ENCODE measurements around the gene RCAN3.
A peak's percentile ranks its signal among the peaks of the same experiment; 100 is the strongest.

Gene RCAN3

DNA sequence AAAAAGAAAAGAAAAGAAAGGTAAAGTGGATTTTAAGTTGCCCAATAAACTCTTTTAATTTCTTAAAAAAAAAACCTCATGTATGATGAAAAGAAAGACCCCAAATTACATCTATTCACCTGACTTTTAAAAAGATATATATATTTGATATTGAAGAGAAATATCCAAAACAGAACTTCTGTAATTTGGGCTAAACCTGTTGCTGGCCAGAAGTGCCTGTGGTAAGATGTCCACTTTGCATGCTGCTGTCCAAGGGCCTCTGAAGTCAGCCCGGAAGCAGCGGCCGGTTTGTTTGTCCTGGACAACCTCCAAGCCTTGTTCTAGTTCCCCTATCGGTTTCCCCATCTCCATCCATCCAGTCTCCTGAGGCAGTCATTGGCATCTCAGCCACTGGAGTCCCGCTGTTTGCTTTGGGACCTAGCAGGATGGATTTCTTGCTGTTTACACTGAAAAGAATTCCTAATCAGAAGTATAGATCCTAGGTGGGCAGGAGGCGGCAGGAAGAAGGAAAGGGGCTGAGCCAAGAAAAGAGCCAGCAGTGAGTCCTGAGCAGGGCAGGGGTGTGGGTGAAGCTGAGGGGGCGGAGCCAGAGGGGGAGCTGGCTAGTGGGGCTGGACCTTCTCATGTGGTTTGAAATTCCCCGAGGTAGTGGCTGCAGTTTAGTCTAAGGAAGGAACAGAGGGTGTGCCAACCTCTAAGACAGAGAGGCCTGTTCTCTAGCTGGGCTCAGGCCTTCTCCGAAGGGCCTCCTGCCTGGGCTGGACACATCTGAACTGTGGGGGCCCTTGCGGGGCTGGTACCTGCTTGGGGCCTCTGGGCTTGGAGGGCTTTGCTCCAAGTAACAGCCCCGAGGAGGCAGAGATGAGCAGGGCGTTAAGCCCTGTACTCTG, 56.5 kb downstream of the RCAN3 start:
- Mint-ChIP-seq H3K27ac (peak overlapping the region in 1 of 3 experiments; percentile 32), H3K9me3 (no peaks in the 10 kb centered on the region), H3K4me3 (peak overlapping the region in 1 of 3 experiments; percentile 32), H3K36me3 (ENCODE audit: low read depth) (no peaks in the 10 kb centered on the region), H3K27me3 (ENCODE audit: low read depth) (peaks cover 61% of the 10 kb centered on the region), H3K4me1 (peaks cover 18% of the 10 kb centered on the region)
- TF ChIP-seq, protein P1, sequence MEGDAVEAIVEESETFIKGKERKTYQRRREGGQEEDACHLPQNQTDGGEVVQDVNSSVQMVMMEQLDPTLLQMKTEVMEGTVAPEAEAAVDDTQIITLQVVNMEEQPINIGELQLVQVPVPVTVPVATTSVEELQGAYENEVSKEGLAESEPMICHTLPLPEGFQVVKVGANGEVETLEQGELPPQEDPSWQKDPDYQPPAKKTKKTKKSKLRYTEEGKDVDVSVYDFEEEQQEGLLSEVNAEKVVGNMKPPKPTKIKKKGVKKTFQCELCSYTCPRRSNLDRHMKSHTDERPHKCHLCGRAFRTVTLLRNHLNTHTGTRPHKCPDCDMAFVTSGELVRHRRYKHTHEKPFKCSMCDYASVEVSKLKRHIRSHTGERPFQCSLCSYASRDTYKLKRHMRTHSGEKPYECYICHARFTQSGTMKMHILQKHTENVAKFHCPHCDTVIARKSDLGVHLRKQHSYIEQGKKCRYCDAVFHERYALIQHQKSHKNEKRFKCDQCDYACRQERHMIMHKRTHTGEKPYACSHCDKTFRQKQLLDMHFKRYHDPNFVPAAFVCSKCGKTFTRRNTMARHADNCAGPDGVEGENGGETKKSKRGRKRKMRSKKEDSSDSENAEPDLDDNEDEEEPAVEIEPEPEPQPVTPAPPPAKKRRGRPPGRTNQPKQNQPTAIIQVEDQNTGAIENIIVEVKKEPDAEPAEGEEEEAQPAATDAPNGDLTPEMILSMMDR (IDR thresholded peaks at IDR 0.05; ENCODE audit: unreplicated experiment in 3 of 3) = no peak

DNA sequence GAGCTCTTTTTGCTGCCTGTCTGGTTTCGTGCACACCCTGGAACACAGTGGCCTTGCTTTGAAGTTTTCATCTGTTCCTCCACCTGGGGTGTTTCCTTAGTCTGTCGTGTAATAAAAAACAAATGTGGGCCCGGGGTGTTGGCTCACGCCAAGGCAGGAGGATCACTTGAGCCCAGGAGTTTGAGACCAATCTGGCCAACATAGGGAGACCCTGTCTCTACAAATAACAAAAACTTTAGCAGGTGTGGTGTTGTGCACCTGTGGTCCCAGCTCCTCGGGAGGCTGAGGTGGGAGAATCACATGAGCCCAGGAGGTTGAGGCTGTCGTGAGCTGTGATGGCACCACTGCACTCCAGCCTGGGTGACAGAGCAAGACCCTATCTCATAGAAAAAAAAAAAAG, 57.7 kb downstream of the RCAN3 start:
- Mint-ChIP-seq H3K27ac (no peak overlapping the region), H3K4me3 (no peak overlapping the region), H3K4me1 (peaks cover 15% of the 10 kb centered on the region), H3K36me3 (ENCODE audit: low read depth) (no peaks in the 10 kb centered on the region), H3K9me3 (no peaks in the 10 kb centered on the region), H3K27me3 (ENCODE audit: low read depth) (peaks cover 51% of the 10 kb centered on the region)
- TF ChIP-seq, protein P1 (IDR thresholded peaks at IDR 0.05; ENCODE audit: unreplicated experiment in 3 of 3) = no peak

DNA sequence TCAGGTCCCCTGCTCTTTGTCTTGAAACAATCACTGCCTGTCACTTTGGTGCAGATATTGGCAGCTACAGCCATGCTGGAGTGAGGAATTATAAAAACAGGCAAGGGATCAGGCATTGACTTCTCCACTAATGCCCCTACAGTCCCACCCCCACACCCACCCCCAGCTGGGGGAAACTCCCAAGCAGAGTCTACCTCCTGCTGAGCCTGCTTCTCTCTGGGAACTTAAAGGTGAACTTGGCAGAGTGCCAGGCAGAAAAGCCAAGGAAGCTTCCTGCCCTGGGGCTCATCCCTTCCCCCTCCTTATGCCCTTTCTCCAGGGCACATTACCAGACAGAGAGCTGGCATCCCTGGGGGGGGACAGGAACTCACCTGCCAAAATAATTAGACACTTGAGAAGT, 60.0 kb downstream of the RCAN3 start:
- H3K27me3 Mint-ChIP-seq (ENCODE audit: low read depth) = peaks cover 38% of the 10 kb centered on the region
- TF ChIP-seq, protein P1 (IDR thresholded peaks at IDR 0.05; ENCODE audit: unreplicated experiment in 3 of 3) = no peak
- H3K27ac Mint-ChIP-seq = no peak overlapping the region
- H3K36me3 Mint-ChIP-seq (ENCODE audit: low read depth) = no peaks in the 10 kb centered on the region
- peaks cover 5% of the 10 kb centered on the region for H3K4me1 Mint-ChIP-seq
- no peak overlapping the region for H3K4me3 Mint-ChIP-seq
- no peaks in the 10 kb centered on the region for H3K9me3 Mint-ChIP-seq

DNA sequence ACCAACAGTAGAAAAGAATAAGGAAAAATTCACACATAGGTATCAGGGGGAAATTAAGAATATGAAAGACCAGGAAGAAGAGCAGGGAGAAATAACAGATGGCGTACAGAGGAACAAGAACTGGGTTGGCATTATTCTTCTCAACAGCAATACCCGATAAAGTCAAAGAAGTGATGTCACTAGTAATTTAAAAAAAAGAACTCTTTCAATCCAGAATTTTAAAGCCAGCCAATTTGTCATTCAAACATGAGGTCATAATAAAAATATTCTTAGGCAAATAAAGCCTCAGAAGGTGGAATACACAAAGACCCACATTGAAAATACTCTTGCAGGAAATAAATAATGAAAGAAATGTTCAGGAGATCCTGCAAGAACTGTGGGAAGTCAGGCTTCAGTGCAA, 62.1 kb downstream of the RCAN3 start:
- peaks cover 27% of the 10 kb centered on the region for H3K27me3 Mint-ChIP-seq (ENCODE audit: low read depth)
- no peak overlapping the region for H3K27ac Mint-ChIP-seq
- TF ChIP-seq, protein P1 (IDR thresholded peaks at IDR 0.05; ENCODE audit: unreplicated experiment in 3 of 3) = no peak

DNA sequence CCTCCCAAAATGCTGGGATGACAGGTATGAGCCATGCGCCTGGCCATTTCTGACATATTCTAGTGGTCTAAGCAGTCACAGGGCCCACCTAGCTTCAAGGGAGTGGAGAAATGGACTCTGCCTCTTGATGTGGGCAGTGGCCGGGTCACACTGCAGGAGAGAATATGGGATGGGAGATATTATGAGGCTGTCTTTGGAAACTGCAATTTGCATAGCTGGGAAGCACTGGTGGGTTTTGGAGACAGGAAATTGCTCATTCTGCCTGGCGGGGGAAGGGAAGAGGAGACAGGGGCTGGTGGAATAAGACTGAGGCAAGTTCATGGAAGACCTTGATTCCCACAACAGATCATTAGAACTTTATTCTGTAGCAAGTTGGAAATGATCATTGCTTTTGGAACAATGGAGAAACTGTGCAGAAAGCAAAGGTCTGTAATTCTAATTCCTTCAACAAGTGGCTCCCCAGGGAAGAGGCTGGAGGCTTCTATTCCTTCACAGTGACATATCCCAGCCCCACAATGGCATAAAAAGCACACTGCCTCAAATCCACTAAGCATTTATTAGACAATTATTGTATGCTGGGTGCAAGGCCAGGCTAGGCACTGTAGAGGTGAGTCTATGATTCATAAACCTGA, 63.7 kb downstream of the RCAN3 start:
- peaks cover 22% of the 10 kb centered on the region for H3K27me3 Mint-ChIP-seq (ENCODE audit: low read depth)
- H3K27ac Mint-ChIP-seq = no peak overlapping the region
- H3K36me3 Mint-ChIP-seq (ENCODE audit: low read depth) = no peaks in the 10 kb centered on the region
- no peaks in the 10 kb centered on the region for H3K4me1 Mint-ChIP-seq
- TF ChIP-seq, protein P1 (IDR thresholded peaks at IDR 0.05; ENCODE audit: unreplicated experiment in 3 of 3) = no peak
- no peak overlapping the region for H3K4me3 Mint-ChIP-seq
- no peaks in the 10 kb centered on the region for H3K9me3 Mint-ChIP-seq

More for the DNA sequence above, 62.1 kb downstream of the RCAN3 start:
- Mint-ChIP-seq H3K36me3 (ENCODE audit: low read depth) (no peaks in the 10 kb centered on the region), H3K4me3 (no peak overlapping the region), H3K9me3 (no peaks in the 10 kb centered on the region), H3K4me1 (no peaks in the 10 kb centered on the region)
